GM21526 (cell line): ENCODE data around the gene SLC5A10.
A peak's percentile ranks its signal among the peaks of the same experiment; 100 is the strongest.
"Not testable (repeated sequence)": the region's sequence is repeated elsewhere in the genome, so short reads cannot be mapped to it uniquely, and the experiment has no call there.

Experiments used
- ATAC-seq: cut with Tn5 transposase; IDR thresholded peaks from one replicate; pipeline ENCODE4 v1.9.1; 2021; ENCODE audit warnings: moderate library complexity; ENCODE audit not compliant: unreplicated experiment, low FRiP score

The SLC5A10 gene

DNA sequence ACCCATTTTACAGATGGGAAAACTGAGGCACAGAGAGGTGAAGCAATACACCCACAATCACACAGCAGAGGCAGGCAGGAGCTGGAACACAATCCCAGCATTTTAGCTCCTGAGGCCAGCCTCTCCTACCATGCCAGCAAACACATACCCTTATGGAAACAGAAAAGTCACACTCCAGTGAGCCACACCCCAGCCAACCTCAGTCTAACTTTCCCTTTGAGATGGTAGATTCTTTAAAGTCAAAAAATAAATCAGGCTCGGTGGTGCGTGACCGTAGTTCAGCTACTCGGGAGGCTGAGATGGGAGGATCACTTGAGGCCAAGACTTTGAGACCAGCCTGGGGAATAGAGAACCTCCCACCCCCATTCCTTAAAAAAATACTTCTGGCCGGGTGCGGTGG lies 84.2 kb downstream of the SLC5A10 start:
- ATAC-seq, result not testable (repeated sequence)

DNA sequence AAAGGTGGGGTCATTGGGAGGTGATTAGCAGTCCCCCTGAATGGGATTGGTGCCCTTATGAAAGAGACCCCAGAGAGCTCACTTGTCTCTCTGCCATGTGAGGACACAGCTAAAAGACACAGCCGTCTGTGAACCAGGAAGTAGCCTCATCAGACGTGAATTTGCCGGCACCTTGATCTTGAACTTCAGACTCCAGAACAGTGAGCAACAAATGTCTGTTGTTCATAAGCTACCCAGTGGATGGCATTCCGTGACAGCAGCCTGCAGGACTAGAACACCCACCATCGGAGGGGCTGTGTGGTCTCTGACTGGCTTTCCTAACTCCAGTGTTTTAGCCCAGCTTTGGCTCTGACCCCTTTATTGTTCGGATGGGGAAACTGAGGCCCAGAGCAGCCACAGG lies 85.6 kb downstream of the SLC5A10 start:
- ATAC-seq, result not testable (repeated sequence)

DNA sequence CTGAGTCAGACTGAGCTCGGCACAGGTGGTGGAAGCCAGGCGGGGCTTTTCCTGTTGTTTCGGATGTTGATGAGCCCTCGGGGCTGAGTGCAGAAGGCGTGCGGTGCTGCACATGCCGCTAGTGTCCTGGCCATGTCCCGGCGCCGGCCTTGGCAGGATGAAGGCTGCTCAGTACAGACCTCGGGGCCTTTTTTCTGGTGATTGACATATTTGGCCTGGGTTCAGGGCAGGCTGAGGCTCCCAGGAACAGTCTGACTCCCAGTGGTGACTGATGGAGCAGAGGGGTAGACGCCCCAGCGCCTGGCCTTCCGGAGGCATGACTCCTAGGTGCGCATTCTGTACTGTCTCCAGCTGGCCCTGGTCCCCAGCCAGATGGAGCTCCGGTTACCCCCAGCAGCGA lies 86.0 kb downstream of the SLC5A10 start:
- not testable (repeated sequence) for ATAC-seq

DNA sequence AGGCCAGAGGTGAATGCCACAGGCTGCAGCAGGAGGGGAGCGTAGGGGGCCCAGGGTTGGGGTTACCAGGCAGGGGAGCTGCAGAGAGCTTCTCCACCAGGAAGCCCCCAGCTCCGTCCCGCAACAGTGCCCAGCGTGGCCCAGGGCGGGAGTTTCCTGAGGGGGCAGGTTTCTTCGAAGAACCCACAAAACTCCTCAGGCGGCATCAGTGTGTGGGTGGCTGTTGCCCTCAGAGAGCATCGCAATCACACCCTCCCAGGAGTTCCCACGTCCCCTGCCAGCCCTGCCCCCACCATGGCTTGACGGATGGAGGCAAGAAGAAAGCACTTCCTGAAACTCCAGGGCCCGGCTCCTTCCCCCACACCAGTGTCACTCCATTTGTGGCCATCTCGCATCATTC lies 86.8 kb downstream of the SLC5A10 start:
- not testable (repeated sequence) for ATAC-seq

DNA sequence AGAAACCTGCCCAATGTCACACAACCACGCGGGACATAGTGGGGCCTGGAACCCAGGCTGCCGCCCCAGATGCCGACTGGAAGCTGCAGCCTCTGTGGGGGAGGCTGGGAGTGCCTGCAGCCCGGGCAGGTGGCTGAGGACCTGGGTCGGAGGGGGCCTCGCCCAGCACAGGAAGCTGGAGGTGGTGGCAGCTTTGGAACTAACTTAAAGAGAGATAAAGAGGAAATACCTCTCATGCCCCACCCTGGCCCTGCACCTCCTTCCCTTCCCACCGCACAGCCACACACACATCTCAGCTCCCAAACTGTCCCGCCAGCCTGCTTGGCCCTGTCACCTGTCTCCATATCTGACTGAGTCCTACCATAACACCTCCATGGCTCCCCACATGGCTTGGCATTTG lies 88.4 kb downstream of the SLC5A10 start:
- ATAC-seq, result not testable (repeated sequence)

DNA sequence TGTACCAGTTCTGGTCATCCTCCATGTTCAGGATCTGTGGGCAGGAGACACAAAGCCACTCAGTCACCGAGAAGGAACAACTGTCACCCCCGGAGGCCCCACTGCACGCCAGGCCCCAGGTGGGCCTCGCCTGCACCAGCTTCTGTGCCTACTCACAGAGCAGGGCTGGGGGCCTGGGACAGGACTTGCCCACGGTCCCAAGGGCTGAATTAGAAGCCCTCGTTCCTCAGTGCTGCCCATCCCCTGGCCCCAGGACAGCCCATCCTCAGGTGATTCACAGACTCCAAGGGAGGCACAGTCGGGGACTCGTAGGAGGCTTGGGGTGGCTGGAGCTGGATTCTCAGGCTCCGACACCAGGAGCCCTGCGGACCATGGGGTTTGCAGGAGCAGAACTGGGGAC lies 89.9 kb downstream of the SLC5A10 start:
- not testable (repeated sequence) for ATAC-seq

DNA sequence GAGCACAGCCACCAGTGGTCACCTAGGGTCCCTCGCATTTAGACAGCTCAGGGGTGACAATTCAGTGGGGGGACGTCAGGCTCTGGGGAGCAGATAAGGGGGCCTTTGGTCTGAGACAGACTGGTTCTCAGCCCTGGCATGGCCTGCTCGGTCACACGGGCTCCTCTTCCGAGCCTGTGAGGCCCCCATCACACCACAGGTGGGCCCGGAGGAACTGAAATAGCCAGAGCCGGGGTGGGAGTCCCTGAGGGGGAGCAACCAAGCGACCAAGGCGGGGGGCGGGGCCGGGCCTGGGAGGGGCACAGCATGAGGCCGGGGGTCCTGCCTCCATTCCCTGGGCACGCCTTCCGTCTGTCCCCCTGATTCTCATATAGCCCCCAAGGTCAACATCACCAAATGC lies 90.4 kb downstream of the SLC5A10 start:
- ATAC-seq, result not testable (repeated sequence)

DNA sequence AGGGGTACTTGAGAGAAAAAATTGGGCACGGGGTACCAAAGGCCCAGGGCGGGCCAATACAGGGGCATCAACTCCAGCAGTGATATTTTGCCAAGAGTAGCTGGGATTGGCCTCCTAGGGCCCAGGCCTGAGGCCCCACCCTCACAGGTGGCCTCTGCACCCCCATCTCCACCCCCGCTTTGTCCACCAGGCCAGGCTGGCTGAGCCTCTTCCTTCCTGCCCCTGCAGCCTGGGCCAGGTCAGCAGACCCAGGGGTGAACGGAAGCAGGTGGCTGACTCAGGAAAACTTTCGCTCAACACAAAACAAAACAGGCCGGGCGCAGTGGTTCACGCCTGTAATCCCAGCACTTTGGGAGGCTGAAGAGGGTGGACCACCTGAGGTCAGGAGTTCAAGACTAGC lies 91.1 kb downstream of the SLC5A10 start:
- ATAC-seq, result not testable (repeated sequence)

DNA sequence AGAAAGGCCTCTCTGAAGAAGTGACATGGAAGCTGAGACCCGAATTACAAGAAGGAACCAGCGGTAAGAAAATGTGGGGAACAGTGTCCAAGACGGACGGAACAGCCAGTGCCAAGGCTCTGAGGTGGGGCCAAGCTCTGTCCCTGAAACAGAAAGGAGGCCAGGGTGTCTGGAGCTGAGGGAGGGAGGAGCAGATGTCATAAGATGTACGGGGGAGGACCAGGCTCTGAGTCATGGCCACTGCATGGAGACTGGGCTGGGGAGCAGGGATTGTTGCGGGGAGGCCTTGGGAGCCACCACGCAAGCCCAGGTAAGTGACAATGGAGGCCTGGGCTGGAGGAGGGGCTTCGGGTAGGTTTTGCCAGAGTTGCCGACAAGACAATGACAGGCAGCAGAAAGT lies 92.7 kb downstream of the SLC5A10 start:
- ATAC-seq, result not testable (repeated sequence)

DNA sequence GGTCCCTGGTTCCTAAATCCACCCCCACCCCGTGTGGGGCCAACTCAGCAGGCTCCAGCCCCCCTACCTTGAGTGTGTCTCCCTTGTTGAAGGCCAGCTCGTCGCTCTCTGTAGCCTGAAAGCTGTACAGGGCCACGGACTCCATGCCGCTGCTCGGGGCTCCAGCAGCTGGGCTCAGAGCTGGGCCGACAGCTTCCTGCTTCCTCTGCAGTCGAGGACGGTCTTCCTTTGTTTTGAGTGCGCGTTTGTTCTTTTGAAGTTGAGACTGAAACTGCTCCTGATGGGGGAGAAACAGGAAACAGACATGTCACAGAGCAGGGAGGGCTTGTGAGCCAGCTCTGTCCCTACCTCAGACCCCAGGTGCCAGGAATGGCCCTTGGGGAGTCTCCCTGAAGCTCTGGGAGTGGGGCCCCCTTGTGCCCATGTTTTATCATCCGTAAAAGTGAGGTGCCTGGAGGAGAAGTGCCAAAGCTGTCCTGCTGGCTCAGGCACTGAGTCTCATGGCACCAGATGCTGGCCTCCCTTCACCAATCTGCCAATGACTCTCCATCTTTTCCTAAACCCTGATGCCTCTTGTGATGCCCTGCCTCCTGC lies 94.9 kb downstream of the SLC5A10 start, which contains the start of gene GRAP:
TSS of gene GRAP (minus strand) at position 176 of the 594 bp plus-strand sequence. CDS start at position 145, 31 bp downstream.
- not testable (repeated sequence) for ATAC-seq

DNA sequence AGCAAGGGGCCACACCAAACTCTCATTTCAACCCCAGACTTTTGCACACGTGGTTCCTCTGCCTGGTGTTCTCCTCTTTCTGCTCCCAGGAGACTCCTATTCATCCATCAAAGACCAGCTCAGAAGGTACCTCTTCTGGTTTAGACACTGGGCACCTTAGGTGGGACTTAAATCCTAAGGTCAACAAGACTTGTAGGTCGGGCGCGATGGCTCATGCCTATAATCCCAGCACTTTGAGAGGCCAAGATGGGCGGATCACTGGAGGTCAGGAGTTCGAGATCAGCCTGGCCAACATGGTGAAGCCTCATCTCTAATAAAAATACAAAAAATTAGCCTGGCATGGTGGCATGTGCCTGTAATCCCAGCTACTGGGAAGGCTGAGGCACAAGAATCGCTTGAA lies 95.5 kb downstream of the SLC5A10 start:
- not testable (repeated sequence) for ATAC-seq

DNA sequence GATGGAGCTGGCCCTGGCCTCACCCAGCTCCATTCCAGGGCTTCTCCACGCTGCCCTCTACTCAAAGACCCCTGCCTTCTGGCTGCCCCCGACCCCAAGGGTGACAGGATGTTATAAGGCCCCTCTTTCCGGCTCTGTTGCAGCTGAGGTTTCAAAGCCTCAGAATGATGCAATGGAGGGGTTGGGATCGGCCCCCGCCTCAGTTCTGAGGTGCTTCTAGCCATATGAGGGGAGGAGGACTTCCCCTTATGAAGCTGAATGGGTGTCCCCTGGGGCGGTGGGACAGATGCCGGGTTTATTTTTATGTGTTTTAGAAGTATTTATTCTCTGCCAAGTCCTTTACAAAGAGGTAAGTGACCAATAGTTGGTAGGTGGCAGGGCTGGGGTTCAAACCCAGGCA lies 96.9 kb downstream of the SLC5A10 start:
- not testable (repeated sequence) for ATAC-seq

DNA sequence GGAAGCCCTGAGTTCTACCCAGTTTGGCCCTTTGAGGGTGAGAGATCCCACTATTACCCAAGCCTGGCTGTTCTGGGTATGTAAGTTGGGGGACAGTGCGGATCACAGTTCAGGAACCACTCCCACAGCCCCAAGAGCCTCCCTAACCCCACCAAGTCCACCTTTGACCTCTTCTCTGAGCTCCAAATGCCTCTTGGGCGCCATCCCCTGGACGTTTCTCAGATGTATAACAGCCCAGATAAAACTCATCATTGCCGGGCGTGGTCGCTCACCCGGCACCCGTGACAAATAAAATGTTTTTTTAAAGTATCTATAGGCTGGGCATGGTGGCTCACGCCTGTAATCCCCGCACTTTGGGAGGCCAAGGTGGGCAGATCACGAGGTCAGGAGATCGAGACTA lies 103.5 kb downstream of the SLC5A10 start:
- not testable (repeated sequence) for ATAC-seq

DNA sequence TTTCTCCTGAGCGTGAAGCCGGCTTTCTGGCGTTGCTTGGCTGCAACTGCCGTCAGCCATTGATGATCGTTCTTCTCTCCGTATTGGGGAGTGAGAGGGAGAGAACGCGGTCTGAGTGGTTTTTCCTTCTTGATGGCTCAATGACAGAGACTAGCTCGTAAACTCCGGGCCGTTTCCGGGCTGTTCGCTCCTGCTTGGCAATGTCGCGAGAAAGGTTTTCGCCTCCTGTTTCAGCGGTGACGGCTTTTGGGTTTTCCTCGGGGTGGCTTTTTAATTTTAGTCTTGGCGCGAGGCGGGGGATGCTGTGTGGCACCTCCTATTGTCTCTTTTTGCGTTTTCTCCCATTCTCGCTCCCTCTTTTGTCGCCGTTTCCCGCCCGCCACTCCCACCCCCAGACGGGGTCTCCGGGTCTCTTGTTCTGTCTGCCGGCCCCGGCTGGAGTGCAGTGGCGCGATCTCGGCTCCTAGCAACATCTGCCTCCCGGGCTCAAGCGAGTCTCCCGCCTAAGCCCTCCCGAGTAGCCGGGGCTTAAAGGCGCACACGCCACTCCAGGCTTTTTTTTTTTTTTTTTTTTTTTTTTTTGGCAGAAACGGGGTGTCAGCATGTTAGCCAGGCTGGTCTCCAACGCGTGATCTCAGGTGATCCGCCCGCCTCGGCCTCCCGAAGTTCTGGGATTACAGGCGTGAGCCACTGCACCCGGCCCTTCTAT lies 110.2 kb downstream of the SLC5A10 start:
- peak; percentile 69 for ATAC-seq

DNA sequence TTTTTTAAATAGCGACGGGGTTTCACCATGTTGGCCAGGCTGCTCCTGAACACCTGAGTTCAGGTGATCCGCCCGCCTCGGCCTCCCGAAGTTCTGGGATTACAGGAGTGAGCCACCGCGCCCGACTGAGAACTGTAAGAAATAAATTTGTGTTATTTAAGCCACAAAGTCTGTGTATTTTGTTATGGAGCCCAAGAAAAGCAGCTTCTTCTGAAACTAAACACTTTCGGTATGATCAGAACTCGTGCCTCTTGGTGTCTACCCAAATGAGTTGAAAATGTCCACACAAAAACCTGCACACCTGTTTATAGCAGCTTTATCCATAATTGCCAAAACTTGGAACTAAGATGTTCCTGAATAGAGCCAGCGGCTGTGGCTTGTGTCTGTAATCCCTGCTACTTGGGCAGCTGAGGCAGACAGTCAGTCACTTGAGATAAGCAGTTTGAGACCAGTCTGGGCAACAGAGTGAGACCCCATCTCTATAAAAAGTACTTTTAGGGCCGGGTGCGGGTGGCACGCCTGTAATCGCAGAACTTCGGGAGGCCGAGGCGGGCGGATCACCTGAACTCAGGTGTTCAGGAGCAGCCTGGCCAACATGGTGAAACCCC lies 110.9 kb downstream of the SLC5A10 start:
- ATAC-seq, result peak; percentile 74

DNA sequence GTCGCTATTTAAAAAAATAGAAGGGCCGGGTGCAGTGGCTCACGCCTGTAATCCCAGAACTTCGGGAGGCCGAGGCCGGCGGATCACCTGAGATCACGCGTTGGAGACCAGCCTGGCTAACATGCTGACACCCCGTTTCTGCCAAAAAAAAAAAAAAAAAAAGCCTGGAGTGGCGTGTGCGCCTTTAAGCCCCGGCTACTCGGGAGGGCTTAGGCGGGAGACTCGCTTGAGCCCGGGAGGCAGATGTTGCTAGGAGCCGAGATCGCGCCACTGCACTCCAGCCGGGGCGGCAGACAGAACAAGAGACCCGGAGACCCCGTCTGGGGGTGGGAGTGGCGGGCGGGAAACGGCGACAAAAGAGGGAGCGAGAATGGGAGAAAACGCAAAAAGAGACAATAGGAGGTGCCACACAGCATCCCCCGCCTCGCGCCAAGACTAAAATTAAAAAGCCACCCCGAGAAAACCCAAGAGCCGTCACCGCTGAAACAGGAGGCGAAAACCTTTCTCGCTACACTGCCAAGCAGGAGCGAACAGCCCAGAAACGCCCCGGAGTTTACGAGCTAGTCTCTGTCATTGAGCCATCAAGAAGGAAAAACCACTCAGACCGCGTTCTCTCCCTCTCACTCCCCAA lies 111.5 kb downstream of the SLC5A10 start:
- not testable (repeated sequence) for ATAC-seq

DNA sequence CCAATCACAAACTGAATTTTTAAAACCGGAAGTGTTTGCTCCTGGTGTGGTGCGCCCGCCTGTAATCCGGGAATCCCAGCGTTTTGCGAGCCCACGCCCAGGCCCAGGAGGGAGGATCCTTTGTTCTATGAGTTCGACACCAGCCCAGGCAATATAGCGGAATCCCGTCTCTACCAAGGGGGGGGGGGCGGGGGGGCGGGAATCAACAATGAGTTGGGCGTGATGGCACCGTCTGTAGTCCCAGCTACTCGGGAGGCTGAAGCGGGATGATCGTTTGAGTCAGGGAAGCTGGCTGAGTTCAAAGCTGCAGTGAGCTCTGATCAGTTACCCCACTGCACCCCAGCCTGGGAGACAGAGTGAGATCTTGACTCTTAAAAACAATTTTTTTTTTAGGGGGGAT lies 112.4 kb downstream of the SLC5A10 start:
- not testable (repeated sequence) for ATAC-seq

DNA sequence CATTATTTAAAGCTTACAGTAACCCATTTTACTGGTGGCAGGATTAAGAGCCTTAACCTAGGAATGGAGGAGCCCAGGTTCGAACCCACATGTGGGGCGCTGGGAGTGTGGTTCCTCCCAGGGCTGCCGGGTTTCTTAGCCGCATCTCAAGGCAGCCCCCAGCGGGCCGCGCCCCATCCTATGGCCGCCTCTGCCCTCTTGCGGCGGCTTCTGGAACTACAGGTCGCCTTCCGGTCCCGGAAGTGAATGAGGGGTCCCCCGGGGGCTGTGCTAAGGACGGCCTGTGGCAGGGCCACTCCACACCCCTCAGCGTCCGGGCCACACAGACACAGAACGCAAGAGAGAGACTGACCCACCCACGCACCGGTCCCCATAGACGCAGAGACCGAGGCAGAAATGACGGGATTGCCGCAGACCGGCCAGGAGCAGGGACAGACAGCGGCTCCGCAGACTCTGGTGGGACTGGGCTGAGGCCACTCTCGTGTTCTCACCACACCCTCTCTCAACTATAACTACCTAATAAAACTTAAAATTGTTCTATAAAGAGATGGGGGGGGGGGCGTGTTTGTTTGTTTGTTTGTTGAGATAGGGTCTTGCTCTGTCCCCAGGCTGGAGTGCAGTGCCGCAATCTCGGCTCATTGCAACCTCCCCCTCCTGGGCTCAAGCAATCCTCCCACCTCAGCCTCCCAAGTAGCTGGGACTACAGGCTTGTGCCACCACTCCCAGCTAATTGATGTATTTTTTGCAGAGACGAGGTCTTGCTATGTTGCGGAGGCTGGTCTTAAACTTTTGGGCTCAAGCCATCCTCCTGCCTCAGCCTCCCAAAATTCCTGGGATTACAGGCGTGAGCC lies 118.6 kb downstream of the SLC5A10 start:
- ATAC-seq, result peak; percentile 77
